ENCODE data around the gene GRID2. TPM values are rescaled to one million over a fixed set of nuclear protein-coding genes. Genes with fewer than 3 reads are reported as not detected.

GRID2 gene
- polyA plus RNA-seq, 1 donor from 2014 or later, result 14.9 TPM

- Histone ChIP-seq H3K9me2 (ENCODE audit: insufficient read depth, low read length) (no peaks in the 10 kb centered on the region), H3K4me3 (ENCODE audit: low read length) (no peak overlapping the region), H3F3A (ENCODE audit: insufficient read depth, low read length, poor library complexity, severe bottlenecking) (no peaks in the 10 kb centered on the region), H3K79me2 (replicated peaks; ENCODE audit: insufficient read depth, low read length) (no peaks in the 10 kb centered on the region), H3K4me2 (ENCODE audit: low read length) (no peak overlapping the region), H3K27me3 (ENCODE audit: insufficient read depth, low read depth, low read length) (no peaks in the 10 kb centered on the region), H3K36me3 (ENCODE audit: insufficient read depth, low read length) (no peaks in the 10 kb centered on the region), H2AFZ (ENCODE audit: low read depth, low read length) (no peak overlapping the region), H3K27ac (ENCODE audit: low read length) (no peak overlapping the region), H3K9me3 (ENCODE audit: low read length) (no peaks in the 10 kb centered on the region), H3K9ac (ENCODE audit: low read length) (no peak overlapping the region), H4K20me1 (ENCODE audit: insufficient read depth) (no peaks in the 10 kb centered on the region)
- TF ChIP-seq MXI1 (conservative IDR thresholded peaks at IDR 0.05; ENCODE audit: poor library complexity, severe bottlenecking) (no peak), CTCF (IDR thresholded peaks at IDR 0.05; ENCODE audit: poor library complexity, severe bottlenecking) (no peak), REST (IDR thresholded peaks at IDR 0.05; ENCODE audit: borderline replicate concordance) (no peak), SMC3 (conservative IDR thresholded peaks at IDR 0.05; ENCODE audit: poor library complexity) (no peak), EZH2 (IDR thresholded peaks at IDR 0.05; ENCODE audit: borderline replicate concordance, insufficient read depth, low read length, poor library complexity, severe bottlenecking) (no peak), POLR2AphosphoS5 (IDR thresholded peaks at IDR 0.05) (no peak), RAD21 (conservative IDR thresholded peaks at IDR 0.05) (no peak), TAF1 (IDR thresholded peaks at IDR 0.05; ENCODE audit: low read depth) (no peak), EP300 (conservative IDR thresholded peaks at IDR 0.05; ENCODE audit: poor library complexity, severe bottlenecking) (no peak)
These were observed 1265.0 kb downstream of the GRID2 start for GRCh38 chr4:93568758-93569157.

DNA sequence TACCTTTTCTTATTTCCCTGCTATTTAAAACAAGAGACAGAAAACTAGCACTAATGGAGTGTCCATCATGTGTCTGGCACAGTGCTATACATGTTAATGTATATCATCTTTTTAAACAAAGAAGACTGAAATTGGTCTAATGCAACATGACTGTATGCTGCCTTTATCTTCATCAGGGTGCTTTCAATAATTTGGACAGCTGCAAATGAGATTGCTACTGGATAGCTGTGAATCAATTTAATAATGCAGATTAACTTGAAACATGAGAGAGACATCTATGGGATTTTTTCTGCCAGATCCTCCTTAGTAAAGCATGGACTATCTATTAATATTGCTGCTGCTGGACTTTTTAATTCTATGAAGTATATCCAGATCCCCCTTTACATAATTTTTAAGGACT is 1269.5 kb downstream of the GRID2 start:
- H3K9me2 ChIP-seq (ENCODE audit: insufficient read depth, low read length), result no peaks in the 10 kb centered on the region
- no peaks in the 10 kb centered on the region for H3K9me3 ChIP-seq (ENCODE audit: low read length)
- no peaks in the 10 kb centered on the region for H3K79me2 ChIP-seq (replicated peaks; ENCODE audit: insufficient read depth, low read length)
- TF ChIP-seq CTCF (IDR thresholded peaks at IDR 0.05; ENCODE audit: poor library complexity, severe bottlenecking) (no peak), EP300 (conservative IDR thresholded peaks at IDR 0.05; ENCODE audit: poor library complexity, severe bottlenecking) (no peak), EZH2 (IDR thresholded peaks at IDR 0.05; ENCODE audit: borderline replicate concordance, insufficient read depth, low read length, poor library complexity, severe bottlenecking) (no peak), RAD21 (conservative IDR thresholded peaks at IDR 0.05) (no peak)
- no peak overlapping the region for H3K9ac ChIP-seq (ENCODE audit: low read length)
- H3K27me3 ChIP-seq (ENCODE audit: insufficient read depth, low read depth, low read length), result no peaks in the 10 kb centered on the region
- H2AFZ ChIP-seq (ENCODE audit: low read depth, low read length), result no peak overlapping the region
- no peak overlapping the region for H3K4me3 ChIP-seq (ENCODE audit: low read length)
- H3K4me2 ChIP-seq (ENCODE audit: low read length), result no peak overlapping the region
- H3F3A ChIP-seq (ENCODE audit: insufficient read depth, low read length, poor library complexity, severe bottlenecking), result no peaks in the 10 kb centered on the region
- H3K36me3 ChIP-seq (ENCODE audit: insufficient read depth, low read length), result no peaks in the 10 kb centered on the region
- H3K27ac ChIP-seq (ENCODE audit: low read length), result no peak overlapping the region
- H4K20me1 ChIP-seq (ENCODE audit: insufficient read depth), result no peaks in the 10 kb centered on the region

Data from neural cell (in vitro differentiated cells).